ENCODE results near the gene RPS6KL1.

RPS6KL1 gene

GRCh38 chr14:74855021-74855420 lies 68.0 kb downstream of the RPS6KL1 start:
- DNase-seq (ENCODE audit: low read depth in 2 of 2): no peak

Data from stimulated activated CD8-positive, alpha-beta memory T cell treated with anti-CD3 and anti-CD28 coated beads, Interleukin-15, amount 100 ng/mL, for 48 hours (primary cell).